ENCODE results near the gene TSSK2. TPM values are rescaled to one million over a fixed set of nuclear protein-coding genes. Genes with fewer than 3 reads are reported as not detected.

The TSSK2 gene
- total and polyA plus RNA-seq, 2 donors from 2014 or later, result not detected

DNA sequence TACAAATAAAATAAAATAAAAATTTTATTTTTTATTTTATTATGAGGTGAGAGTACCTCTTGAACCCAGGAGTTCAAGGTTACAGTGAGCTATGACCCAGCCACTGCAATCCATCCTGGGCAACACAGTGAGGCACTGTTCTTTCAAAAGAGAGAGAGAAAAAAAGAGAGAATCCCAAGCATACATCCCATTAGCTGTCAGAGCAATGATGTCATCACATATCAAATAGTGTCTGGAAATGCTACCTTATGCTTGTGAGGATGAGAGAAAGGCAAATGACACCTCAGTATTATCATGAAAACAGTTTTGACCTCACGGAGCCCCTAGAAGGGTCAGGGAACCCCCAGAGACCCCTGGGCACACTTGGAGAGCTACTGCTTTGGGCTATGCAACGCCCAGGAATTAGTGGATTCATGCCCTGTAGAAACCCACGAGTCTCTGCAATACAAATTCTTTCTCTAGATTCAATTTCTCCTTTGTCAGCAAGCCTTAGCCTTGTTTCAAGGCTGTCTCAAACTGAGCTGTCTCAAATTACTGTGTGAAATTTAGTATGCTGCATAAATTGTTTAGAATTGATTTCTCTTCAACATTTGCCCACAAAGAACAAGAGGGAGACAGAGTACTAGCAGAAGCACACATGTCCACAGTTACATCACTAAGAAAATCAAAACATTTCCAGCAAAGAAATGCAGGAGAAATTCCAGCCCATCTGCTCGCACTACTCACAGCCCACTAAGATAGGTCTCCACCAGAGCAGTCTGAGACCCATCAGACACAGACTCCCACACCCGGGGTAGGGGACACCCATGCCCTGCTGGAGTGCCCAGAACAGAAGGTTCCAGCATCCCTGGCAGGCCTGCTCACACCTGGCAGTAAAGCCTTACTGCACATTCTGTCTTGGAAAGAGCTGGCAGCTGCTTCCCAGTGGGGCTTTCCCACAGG lies 27.0 kb upstream of the TSSK2 start:
- peaks cover 0 to 3% (median 0%) of the 10 kb centered on the region in 3 donors for H3K4me1 ChIP-seq (ENCODE audit: control insufficient read depth in 2 of 3, insufficient read depth in 2 of 3, low read depth in 1 of 3, low read length in 3 of 3)
- TF ChIP-seq, protein P1, sequence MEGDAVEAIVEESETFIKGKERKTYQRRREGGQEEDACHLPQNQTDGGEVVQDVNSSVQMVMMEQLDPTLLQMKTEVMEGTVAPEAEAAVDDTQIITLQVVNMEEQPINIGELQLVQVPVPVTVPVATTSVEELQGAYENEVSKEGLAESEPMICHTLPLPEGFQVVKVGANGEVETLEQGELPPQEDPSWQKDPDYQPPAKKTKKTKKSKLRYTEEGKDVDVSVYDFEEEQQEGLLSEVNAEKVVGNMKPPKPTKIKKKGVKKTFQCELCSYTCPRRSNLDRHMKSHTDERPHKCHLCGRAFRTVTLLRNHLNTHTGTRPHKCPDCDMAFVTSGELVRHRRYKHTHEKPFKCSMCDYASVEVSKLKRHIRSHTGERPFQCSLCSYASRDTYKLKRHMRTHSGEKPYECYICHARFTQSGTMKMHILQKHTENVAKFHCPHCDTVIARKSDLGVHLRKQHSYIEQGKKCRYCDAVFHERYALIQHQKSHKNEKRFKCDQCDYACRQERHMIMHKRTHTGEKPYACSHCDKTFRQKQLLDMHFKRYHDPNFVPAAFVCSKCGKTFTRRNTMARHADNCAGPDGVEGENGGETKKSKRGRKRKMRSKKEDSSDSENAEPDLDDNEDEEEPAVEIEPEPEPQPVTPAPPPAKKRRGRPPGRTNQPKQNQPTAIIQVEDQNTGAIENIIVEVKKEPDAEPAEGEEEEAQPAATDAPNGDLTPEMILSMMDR (IDR thresholded peaks at IDR 0.05; ENCODE audit: borderline replicate concordance, extremely low read depth, insufficient read depth), result no peak
- no peaks in the 10 kb centered on the region for H3K9me3 ChIP-seq (ENCODE audit: control insufficient read depth in 2 of 3, insufficient read depth in 1 of 3, low read length in 3 of 3)
- FAIRE-seq, result no peak
- no peak overlapping the region for H3K9ac ChIP-seq (ENCODE audit: low read length in 3 of 3)
- intact Hi-C loops (cut with DNase I), result no loop called here
- peak in 2 of 5 donors; percentile 26 to 31 for DNase-seq
- H3K4me3 ChIP-seq (ENCODE audit: low read length in 3 of 3), result no peak overlapping the region
- no peak overlapping the region for H3K27ac ChIP-seq (ENCODE audit: low read depth in 2 of 2, low read length in 2 of 2)
- no peaks in the 10 kb centered on the region for H3K36me3 ChIP-seq (ENCODE audit: control insufficient read depth in 2 of 3, insufficient read depth in 3 of 3, low read length in 3 of 3)
- no peaks in the 10 kb centered on the region for H3K27me3 ChIP-seq (ENCODE audit: control insufficient read depth, insufficient read depth, low read length)

DNA sequence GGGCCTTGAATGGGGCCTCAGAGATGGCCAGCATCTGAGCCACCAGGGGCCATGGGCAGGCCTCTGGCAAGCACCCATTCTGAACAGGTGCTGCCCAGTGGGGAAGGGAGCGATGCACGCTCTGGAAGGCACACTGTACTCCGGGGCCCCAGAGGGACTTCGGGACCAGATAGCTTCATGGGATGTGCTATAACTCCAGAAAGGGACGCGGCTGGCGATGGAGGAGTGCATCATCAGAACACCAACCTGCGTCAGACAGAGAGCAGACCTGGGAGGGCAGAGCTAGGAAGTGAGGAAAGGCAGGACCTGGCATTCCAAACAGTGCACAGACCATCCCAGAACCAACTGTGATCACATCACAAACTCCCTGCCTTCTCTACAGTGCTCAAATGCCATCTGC lies 25.7 kb upstream of the TSSK2 start:
- Histone ChIP-seq H3K27ac (ENCODE audit: low read depth in 2 of 2, low read length in 2 of 2) (no peak overlapping the region), H3K36me3 (ENCODE audit: control insufficient read depth in 2 of 3, insufficient read depth in 3 of 3, low read length in 3 of 3) (no peaks in the 10 kb centered on the region), H3K9me3 (ENCODE audit: control insufficient read depth in 2 of 3, insufficient read depth in 1 of 3, low read length in 3 of 3) (no peaks in the 10 kb centered on the region), H3K4me1 (ENCODE audit: control insufficient read depth in 2 of 3, insufficient read depth in 2 of 3, low read depth in 1 of 3, low read length in 3 of 3) (peaks cover 0 to 8% (median 0%) of the 10 kb centered on the region in 3 donors), H3K4me3 (ENCODE audit: low read length in 3 of 3) (no peak overlapping the region), H3K9ac (ENCODE audit: low read length in 3 of 3) (no peak overlapping the region), H3K27me3 (ENCODE audit: control insufficient read depth, insufficient read depth, low read length) (no peaks in the 10 kb centered on the region)
- no peak for FAIRE-seq
- peak in 1 of 5 donors; percentile 19 for DNase-seq
- TF ChIP-seq, protein P1 (IDR thresholded peaks at IDR 0.05; ENCODE audit: borderline replicate concordance, extremely low read depth, insufficient read depth), result no peak
- intact Hi-C loops (cut with DNase I), result no loop called here

DNA sequence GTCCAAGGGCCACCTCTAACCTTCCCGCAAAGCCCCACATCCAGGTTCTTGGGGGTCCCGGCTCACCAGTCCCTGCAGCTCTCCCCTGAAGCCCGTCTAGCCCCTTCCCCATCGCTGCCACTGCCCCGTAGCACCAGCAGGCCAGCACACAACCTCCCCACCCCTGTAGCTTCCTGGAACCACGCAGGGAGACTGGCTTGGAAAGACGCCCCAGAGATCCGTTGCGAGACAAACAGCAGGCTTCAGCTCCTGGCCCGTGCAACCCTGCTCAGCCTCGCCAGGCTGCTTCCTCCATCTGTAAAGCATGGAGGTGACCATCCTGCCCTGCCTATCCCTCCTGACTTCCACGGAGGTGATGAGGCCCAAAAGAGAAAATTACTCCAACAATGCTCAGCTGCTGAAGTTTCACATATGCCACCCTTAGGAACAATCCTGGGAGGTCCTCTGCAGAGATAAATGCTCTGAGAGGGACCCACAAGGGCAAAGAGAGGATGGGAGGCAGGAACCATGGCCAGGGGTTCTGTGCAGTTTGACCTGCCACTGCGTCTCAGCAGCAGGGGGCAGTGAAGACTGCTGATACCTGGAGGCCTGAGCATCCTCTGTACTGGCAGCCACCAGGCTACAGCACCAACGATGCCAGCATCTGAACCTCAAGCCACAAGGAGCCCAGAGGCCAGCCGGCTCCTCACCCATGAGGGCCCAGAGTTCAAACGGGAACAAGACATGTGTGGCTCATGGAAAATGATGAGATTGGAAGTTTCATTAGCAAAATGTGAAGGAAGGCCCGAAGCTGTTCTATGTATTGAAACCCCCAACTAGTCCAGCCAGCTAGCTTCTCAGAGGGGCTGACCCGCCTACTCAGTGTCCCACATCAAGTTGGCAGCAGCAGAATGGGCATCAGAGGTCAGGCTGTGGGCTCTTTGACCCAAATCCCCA lies 25.0 kb upstream of the TSSK2 start:
- intact Hi-C loops (cut with DNase I), result no loop called here
- Histone ChIP-seq H3K27me3 (ENCODE audit: control insufficient read depth, insufficient read depth, low read length) (no peaks in the 10 kb centered on the region), H3K9me3 (ENCODE audit: control insufficient read depth in 2 of 3, insufficient read depth in 1 of 3, low read length in 3 of 3) (no peaks in the 10 kb centered on the region), H3K4me1 (ENCODE audit: control insufficient read depth in 2 of 3, insufficient read depth in 2 of 3, low read depth in 1 of 3, low read length in 3 of 3) (peaks cover 0 to 8% (median 0%) of the 10 kb centered on the region in 3 donors), H3K9ac (ENCODE audit: low read length in 3 of 3) (no peak overlapping the region), H3K27ac (ENCODE audit: low read depth in 2 of 2, low read length in 2 of 2) (no peak overlapping the region), H3K4me3 (ENCODE audit: low read length in 3 of 3) (no peak overlapping the region), H3K36me3 (ENCODE audit: control insufficient read depth in 2 of 3, insufficient read depth in 3 of 3, low read length in 3 of 3) (no peaks in the 10 kb centered on the region)
- DNase-seq (peak in 1 of 5 donors; percentile 18), FAIRE-seq (no peak)
- TF ChIP-seq, protein P1 (IDR thresholded peaks at IDR 0.05; ENCODE audit: borderline replicate concordance, extremely low read depth, insufficient read depth), result no peak

All from kidney (tissue), 14 donors.